Left renal cortex interstitium (tissue), 4 donors: ENCODE results near the gene HSPA1A. TPM values are rescaled to one million over a fixed set of nuclear protein-coding genes. Genes with fewer than 3 reads are reported as not detected.
"Not testable (repeated sequence)": the region's sequence is repeated elsewhere in the genome, so short reads cannot be mapped to it uniquely, and the experiment has no call there.

Experiments
- DNase-seq, 4 donors: peaks; one replicate each; pipeline ENCODE4 v3.0.0-alpha.2; 2013; ENCODE audit warnings: low read depth in 4 of 4, low spot score in 2 of 4, missing footprints in 1 of 4
- polyA plus RNA-seq, 4 donors: library from polyadenylated mRNA; unstranded; fragments of 120-200 nt; gene quantifications; one replicate each; pipeline ENCODE4 v1.2.1, GENCODE V29; 2013; ENCODE audit not compliant: insufficient read length in 4 of 4

Gene HSPA1A
- polyA plus RNA-seq, 4 donors: 92.5 to 123 (median 116) TPM

GRCh38 chr6:31806470-31807272, 8.7 kb upstream of the HSPA1A start, which contains the start of gene LSM2:
LSM2 (minus strand) TSS chr6:31806966; CDS start chr6:31806757, 209 bp downstream.
- peak in 3 of 4 donors; percentile 93 to 96 (median 93) for DNase-seq

GRCh38 chr6:31808599-31808998, 6.7 kb upstream of the HSPA1A start:
- not testable (repeated sequence) for DNase-seq

- DNase-seq: no peak
Observed at GRCh38 chr6:31811645-31812044, 3.7 kb upstream of the HSPA1A start.

- DNase-seq: no peak
Observed at GRCh38 chr6:31813465-31813849, 1.9 kb upstream of the HSPA1A start.

- DNase-seq: peak; percentile 81 to 94 (median 93)
Observed at GRCh38 chr6:31814677-31815024, 692 bp upstream of the HSPA1A start.

- DNase-seq: not testable (repeated sequence)
Observed at GRCh38 chr6:31817133-31817928, 2.0 kb downstream of the HSPA1A start.

GRCh38 chr6:31817929-31818511, 2.7 kb downstream of the HSPA1A start:
- DNase-seq: not testable (repeated sequence)

- DNase-seq: no peak
Observed at GRCh38 chr6:31819871-31820299, 4.5 kb downstream of the HSPA1A start.

- DNase-seq: not testable (repeated sequence)
Observed at GRCh38 chr6:31820399-31820798, 5.1 kb downstream of the HSPA1A start.

- peak in 1 of 4 donors; percentile 59 for DNase-seq
Observed at GRCh38 chr6:31821301-31822035, 6.1 kb downstream of the HSPA1A start.

- DNase-seq: peak in 1 of 4 donors; percentile 51
Observed at GRCh38 chr6:31822036-31822821, 6.9 kb downstream of the HSPA1A start.

- not testable (repeated sequence) for DNase-seq
Observed at GRCh38 chr6:31823592-31824196, 8.4 kb downstream of the HSPA1A start.

- no peak for DNase-seq
Observed at GRCh38 chr6:31825553-31825952, 10.2 kb downstream of the HSPA1A start.

GRCh38 chr6:31826793-31827285, 11.5 kb downstream of the HSPA1A start:
- DNase-seq: no peak

GRCh38 chr6:31827286-31828079, 12.1 kb downstream of the HSPA1A start, which contains the start of gene HSPA1B:
HSPA1B (plus strand) TSS chr6:31827738; CDS start chr6:31827951, 213 bp downstream.
- DNase-seq: peak; percentile 97 to 99 (median 98)

- peak; percentile 54 to 87 (median 74) for DNase-seq
Observed at GRCh38 chr6:31829633-31830283, 14.4 kb downstream of the HSPA1A start.

- no peak for DNase-seq
Observed at GRCh38 chr6:31830886-31831335, 15.6 kb downstream of the HSPA1A start.
